Activated naive CD4-positive, alpha-beta T cell treated with anti-CD3 and anti-CD28 coated beads, Interleukin-2, amount 10 ng/mL, durations not matched to agents 7 days and 5 days (primary cell): ENCODE results near the gene COL8A1.

ENCODE experiments used
- CTCF ChIA-PET: fragments of 350-600 bp; sonication (Branson Sonifier 250); formaldehyde crosslinking; loops from one replicate; lab custom pipeline; 2021; ENCODE audit warnings: antibody characterized with exemption; lab: Charles Lee
- DNase-seq: peaks from one replicate; pipeline ENCODE4 v3.0.0-alpha.2; 2020
- H3K27ac Mint-ChIP-seq: one replicate; pipeline ENCODE4 v1.8.0; 2021; ENCODE audit warnings: mild to moderate bottlenecking, moderate library complexity, mixed read lengths
- H3K27me3 Mint-ChIP-seq: one replicate; pipeline ENCODE4 v1.8.0; 2021; ENCODE audit warnings: mild to moderate bottlenecking, mixed read lengths
- H3K36me3 Mint-ChIP-seq: one replicate; pipeline ENCODE4 v1.8.0; 2021; ENCODE audit warnings: mixed read lengths
- H3K4me1 Mint-ChIP-seq: one replicate; pipeline ENCODE4 v1.8.0; 2021; ENCODE audit warnings: mixed read lengths
- H3K4me3 Mint-ChIP-seq: one replicate; pipeline ENCODE4 v1.8.0; 2021; ENCODE audit warnings: mild to moderate bottlenecking, moderate library complexity, mixed read lengths
- H3K9me3 Mint-ChIP-seq: one replicate; pipeline ENCODE4 v1.8.0; 2021; ENCODE audit warnings: mixed read lengths

The COL8A1 gene

DNA sequence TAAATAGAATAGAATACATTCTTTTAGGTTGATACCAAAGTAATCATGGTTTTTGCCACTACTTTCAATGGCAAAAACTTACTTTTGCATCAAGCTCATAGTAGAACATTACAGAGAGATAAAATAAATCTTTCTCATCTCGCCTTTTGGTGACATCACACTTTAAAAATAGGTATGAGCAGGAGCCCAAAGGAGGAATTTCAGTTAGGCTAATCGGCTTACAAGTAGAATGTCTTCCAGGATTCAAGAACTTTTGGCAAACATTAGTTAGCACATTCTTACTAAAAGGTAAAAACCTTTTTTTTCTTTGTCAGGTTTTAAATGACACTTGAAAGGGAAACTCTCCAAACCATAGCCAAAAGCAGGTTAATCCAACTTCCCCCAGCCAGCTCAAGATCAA lies 119.6 kb downstream of the COL8A1 start:
- DNase-seq: no peak
- Mint-ChIP-seq H3K27me3 (peaks cover 10% of the 10 kb centered on the region), H3K4me1 (no peaks in the 10 kb centered on the region), H3K36me3 (no peaks in the 10 kb centered on the region), H3K27ac (no peak overlapping the region), H3K4me3 (no peak overlapping the region), H3K9me3 (no peaks in the 10 kb centered on the region)
- CTCF ChIA-PET: no interaction called here

DNA sequence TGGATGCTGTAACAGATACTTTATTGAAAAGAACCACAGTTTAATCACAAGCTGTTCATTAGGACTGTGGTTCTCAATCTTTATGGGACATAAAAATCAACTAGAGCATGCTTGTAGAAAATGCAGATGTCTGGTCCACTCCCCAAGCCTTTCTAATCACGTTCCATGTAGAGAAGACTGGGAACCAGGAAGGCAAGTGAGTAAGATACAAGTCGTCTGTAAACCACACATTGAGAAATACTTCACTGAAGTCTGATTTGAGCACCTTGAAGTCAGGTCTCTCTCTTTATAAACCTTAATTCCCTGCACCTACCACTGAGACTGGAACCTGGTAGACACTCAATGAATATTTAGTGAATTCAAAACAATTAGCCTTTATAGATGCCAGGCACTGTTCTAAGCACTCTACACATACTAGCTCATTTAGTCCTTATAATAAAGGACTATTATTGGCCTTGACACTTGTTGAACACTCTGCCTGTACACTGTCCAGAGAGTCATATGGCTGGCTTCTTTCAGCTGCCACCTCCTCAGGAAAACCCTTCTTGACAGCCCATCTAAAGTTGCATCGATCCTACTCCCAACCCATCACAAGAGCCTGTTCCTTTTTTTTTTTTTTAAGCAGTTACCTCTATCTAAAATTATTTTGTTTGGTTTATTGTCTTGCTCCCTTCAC lies 120.2 kb downstream of the COL8A1 start:
- H3K4me1 Mint-ChIP-seq: no peaks in the 10 kb centered on the region
- no peak overlapping the region for H3K4me3 Mint-ChIP-seq
- no peaks in the 10 kb centered on the region for H3K36me3 Mint-ChIP-seq
- CTCF ChIA-PET: no interaction called here
- DNase-seq: no peak
- H3K27me3 Mint-ChIP-seq: peaks cover 10% of the 10 kb centered on the region
- no peak overlapping the region for H3K27ac Mint-ChIP-seq
- H3K9me3 Mint-ChIP-seq: no peaks in the 10 kb centered on the region

DNA sequence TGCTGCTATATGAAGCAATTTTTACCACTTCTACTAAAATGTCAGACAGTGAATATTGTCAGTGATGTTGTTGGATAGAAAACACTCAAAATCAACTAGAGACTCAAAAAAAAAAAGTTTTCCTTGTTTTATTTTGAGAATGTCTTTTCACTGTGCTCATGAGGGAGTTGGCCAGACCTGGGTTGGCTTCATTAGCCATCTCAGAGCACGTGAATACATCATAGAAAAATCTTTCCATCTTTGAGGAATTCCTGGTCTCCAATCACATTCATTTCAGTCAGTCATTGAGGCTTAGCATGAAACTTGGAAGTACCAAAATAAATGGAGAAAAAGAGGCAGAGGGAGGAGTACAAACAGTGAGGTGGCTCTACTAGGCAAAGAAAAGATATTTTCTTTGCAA lies 121.6 kb downstream of the COL8A1 start:
- Mint-ChIP-seq H3K27me3 (peaks cover 10% of the 10 kb centered on the region), H3K9me3 (no peaks in the 10 kb centered on the region), H3K36me3 (no peaks in the 10 kb centered on the region), H3K27ac (no peak overlapping the region), H3K4me3 (no peak overlapping the region), H3K4me1 (no peaks in the 10 kb centered on the region)
- CTCF ChIA-PET: no interaction called here
- no peak for DNase-seq

DNA sequence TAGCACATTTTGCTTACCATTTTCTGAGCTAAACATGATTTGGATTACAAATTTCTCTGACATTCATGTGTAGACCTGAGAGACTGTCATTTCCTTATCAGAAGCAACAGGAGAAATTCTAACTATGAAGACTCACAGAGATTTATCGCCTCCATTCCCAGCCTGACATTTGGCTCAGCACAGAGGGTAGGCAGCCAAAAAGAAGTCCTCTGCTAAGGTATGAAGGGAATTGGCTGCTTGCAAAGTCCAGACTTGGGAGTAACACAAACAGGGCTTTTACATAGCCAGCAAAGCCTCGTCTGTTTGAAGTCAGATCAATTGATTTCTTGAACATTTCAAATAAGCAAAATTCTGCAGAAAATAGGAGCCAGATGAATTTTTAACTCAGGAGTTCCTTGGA lies 122.2 kb downstream of the COL8A1 start:
- H3K27ac Mint-ChIP-seq: no peak overlapping the region
- CTCF ChIA-PET: no interaction called here
- no peaks in the 10 kb centered on the region for H3K4me1 Mint-ChIP-seq
- no peak for DNase-seq
- H3K36me3 Mint-ChIP-seq: no peaks in the 10 kb centered on the region
- H3K4me3 Mint-ChIP-seq: no peak overlapping the region
- no peaks in the 10 kb centered on the region for H3K9me3 Mint-ChIP-seq
- peaks cover 10% of the 10 kb centered on the region for H3K27me3 Mint-ChIP-seq

DNA sequence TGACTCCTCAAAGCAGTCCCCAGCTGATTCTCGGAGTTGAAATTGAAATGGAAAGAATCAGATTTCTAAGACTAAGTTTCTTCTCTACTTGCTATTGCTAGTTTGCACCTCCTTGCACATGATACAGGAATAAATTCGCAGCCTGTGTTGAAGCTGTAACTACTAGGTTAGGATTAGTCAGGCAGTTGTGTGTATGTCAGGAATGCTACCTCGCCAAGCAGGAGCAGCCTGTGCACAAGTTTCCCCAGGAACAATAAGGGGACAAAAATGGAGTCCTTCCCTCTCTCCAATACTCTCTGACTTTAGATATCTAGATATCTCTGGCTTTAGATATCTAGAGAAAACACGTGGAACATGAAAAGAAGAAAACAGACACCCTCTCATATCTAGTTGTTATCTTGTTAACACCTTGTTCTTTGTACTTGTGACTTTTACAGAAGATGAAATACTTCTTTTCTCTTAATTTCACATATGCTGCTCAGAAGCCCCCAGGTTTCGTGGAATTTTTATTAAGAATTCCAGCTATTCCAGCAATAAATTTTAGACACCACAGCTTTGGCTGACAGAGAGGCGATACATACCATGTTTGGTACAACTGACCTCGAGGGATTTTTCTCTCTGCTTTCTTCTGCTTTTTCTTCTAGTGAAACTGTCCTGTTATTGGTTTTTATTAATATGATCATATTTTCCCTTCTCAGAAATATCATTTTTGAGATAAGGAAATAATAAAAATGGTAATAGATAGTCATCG lies 123.2 kb downstream of the COL8A1 start:
- no peaks in the 10 kb centered on the region for H3K4me1 Mint-ChIP-seq
- no peak overlapping the region for H3K4me3 Mint-ChIP-seq
- H3K9me3 Mint-ChIP-seq: no peaks in the 10 kb centered on the region
- CTCF ChIA-PET: no interaction called here
- H3K27me3 Mint-ChIP-seq: peaks cover 10% of the 10 kb centered on the region
- H3K27ac Mint-ChIP-seq: no peak overlapping the region
- no peaks in the 10 kb centered on the region for H3K36me3 Mint-ChIP-seq
- no peak for DNase-seq

DNA sequence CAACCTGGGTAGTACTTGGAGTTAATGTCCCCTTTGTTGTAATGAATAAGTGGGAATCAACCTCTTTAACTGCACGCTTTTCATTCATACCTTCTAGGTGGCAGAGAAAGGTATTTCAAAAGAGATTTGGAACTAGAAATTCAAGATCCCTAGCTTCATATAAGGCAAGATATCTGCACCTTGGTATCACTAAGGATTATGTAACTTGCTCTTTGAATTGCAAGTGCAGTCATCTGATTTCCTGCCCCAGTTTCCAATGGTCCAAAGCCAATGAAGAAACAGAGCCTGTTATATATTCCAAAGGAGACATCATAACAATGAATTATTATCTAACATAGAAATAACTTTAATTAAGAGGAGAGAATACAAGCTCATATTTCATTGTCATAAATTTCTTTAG lies 124.5 kb downstream of the COL8A1 start:
- Mint-ChIP-seq H3K4me3 (no peak overlapping the region), H3K9me3 (no peaks in the 10 kb centered on the region), H3K4me1 (no peaks in the 10 kb centered on the region), H3K27me3 (peaks cover 10% of the 10 kb centered on the region), H3K27ac (no peak overlapping the region), H3K36me3 (no peaks in the 10 kb centered on the region)
- no peak for DNase-seq
- CTCF ChIA-PET: interaction anchor here (1.0 kb wide), 1 partner anchor 9 kb away, joined by 3 read pairs; no protein-coding TSS in a partner anchor

DNA sequence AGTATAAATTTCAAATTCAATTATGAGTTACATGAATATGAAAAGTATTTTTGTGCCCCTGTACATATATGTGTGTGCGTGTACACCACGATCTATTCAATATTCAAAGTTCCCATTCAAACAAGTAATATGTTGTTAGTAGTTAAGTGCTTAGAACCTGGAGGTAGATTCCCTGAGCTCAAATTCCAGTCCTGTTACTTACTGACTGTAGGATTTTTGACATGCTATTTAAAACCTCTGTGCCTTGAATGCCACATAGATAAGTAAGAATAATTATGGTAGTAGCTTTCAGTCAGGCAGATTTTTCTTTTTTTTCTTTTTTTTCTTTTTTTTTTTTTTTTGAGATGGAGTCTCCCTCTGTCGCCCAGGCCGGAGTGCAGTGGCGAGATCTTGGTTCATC lies 126.0 kb downstream of the COL8A1 start:
- CTCF ChIA-PET: no interaction called here
- H3K27ac Mint-ChIP-seq: no peak overlapping the region

DNA sequence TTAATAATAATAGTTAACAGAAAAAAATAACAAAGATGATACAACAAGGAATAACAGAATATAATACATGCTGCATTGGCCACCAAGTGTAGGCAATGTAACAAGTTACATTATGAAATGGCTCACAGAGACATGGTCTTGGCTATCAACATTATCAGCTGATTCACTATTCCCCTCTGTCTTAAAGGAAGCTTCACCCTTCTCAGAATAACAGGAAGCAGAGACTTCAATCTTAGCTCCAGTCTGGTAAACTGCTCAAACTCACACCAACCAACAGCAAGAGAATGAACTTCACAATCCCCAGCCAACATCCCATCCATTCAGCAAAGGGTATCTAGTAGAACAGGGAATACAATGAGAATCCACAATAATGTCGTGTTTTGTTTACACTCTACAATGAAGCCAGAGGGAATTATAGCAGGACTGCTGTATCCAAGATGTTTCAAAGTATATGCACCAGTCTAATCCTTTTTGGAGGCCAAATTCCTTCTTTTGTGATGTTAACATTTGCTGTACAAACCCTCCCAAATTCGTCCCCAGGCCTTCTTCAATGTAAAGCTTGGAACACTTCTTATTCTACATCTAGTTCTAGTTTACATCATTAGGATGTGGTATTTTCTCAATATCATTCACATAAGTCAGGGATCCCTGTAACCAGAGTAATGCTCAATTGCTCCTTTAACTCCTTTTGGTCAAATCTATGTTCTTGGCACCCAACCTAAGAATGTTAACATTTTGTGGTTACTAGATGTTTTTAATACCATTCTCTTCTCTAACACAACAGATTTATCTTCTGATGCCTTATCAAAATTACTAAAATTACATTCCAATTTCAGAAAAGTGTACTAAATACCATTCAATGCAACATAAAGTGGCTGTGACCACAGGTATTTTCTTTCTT lies 126.9 kb downstream of the COL8A1 start:
- H3K27me3 Mint-ChIP-seq: peaks cover 6% of the 10 kb centered on the region
- no peak for DNase-seq
- H3K4me1 Mint-ChIP-seq: no peaks in the 10 kb centered on the region
- H3K27ac Mint-ChIP-seq: no peak overlapping the region
- CTCF ChIA-PET: interaction anchor here (0.6 kb wide), 1 partner anchor 46 kb away, joined by 3 read pairs; no protein-coding TSS in a partner anchor
- no peaks in the 10 kb centered on the region for H3K36me3 Mint-ChIP-seq
- H3K4me3 Mint-ChIP-seq: no peak overlapping the region
- no peaks in the 10 kb centered on the region for H3K9me3 Mint-ChIP-seq

More for the DNA sequence above, 126.0 kb downstream of the COL8A1 start:
- no peaks in the 10 kb centered on the region for H3K36me3 Mint-ChIP-seq
- H3K9me3 Mint-ChIP-seq: no peaks in the 10 kb centered on the region
- H3K4me1 Mint-ChIP-seq: no peaks in the 10 kb centered on the region
- no peak for DNase-seq
- H3K27me3 Mint-ChIP-seq: peaks cover 6% of the 10 kb centered on the region
- no peak overlapping the region for H3K4me3 Mint-ChIP-seq

DNA sequence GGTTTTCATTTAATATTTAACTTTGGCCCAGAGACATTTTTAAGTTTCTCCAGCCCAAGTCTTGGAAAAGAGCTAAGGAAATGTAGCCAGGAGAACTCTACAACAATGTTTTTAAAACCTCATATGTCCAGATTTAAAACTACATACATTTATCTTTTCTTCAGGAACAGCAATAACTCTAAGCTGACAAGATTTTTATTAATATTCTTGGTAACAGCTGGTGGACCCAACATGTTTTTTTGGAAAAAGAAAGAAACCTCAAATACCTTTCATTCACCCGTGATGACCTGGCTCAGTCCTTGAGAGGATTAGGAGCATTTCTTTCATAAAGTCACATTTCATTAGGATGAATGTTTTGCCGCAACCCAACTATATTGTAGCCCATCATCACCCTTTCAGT lies 128.9 kb downstream of the COL8A1 start:
- H3K4me1 Mint-ChIP-seq: no peaks in the 10 kb centered on the region
- CTCF ChIA-PET: interaction anchor here (1.5 kb wide), 1 partner anchor 13 kb away, joined by 5 read pairs; no protein-coding TSS in a partner anchor

DNA sequence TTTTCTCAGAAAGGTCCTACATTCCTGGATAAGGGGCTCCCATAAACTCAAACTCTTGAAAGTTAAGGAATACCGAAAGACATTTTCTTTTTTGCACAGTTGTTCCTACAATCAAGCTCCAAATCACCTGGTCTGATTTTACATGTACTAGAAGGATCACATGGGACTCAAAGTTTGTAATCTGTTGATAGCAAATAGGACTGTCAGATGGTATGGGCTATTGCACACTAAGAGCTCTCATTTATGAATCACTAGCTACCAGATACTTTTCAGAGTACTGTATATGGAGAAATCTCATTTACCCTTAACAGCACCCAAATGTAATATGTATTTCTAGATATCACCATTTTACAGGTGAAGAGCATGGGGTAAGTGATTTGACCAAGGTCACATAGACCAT lies 129.7 kb downstream of the COL8A1 start:
- CTCF ChIA-PET: interaction anchor here (1.5 kb wide), 1 partner anchor 14 kb away, joined by 5 read pairs; no protein-coding TSS in a partner anchor
- H3K4me1 Mint-ChIP-seq: no peaks in the 10 kb centered on the region
- DNase-seq: no peak
- H3K27ac Mint-ChIP-seq: no peak overlapping the region
- no peaks in the 10 kb centered on the region for H3K27me3 Mint-ChIP-seq
- H3K36me3 Mint-ChIP-seq: no peaks in the 10 kb centered on the region
- no peaks in the 10 kb centered on the region for H3K9me3 Mint-ChIP-seq
- H3K4me3 Mint-ChIP-seq: no peak overlapping the region

More for the DNA sequence above, 128.9 kb downstream of the COL8A1 start:
- no peak overlapping the region for H3K27ac Mint-ChIP-seq
- no peak overlapping the region for H3K4me3 Mint-ChIP-seq
- no peaks in the 10 kb centered on the region for H3K9me3 Mint-ChIP-seq
- H3K27me3 Mint-ChIP-seq: peaks cover 5% of the 10 kb centered on the region
- no peaks in the 10 kb centered on the region for H3K36me3 Mint-ChIP-seq
- no peak for DNase-seq

DNA sequence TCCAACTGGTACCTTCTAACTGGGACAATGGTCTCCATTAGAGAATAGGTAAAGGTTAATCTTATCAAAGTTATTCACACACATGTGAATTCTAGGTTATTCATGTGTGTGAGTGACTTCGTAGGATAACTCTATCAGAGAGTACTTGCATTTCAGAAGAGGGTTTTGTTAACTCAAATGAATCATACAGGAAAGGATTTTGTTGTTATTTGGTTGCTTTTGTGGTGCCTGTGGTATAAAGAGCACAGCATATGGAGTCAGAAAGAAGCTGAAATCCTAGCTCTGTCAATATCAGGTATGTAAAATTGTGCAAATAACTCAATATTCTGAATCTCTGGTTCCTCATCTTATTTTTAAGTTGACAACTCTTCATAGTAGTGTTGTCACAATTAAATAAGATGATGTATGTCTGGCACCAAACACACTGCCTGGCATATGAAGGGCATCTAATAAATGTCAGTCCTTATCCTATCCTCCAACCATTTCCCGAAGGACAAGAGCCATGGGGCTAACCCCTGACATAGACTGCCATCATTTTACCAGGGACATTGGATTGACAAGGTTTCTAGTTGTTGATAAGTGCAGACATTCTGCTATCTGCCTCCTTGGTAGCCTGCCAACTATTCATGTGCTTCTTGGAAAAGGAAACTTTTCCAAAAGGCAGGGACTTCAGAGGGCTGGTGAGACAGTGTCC lies 130.6 kb downstream of the COL8A1 start:
- H3K9me3 Mint-ChIP-seq: no peaks in the 10 kb centered on the region
- no peak for DNase-seq
- H3K4me3 Mint-ChIP-seq: no peak overlapping the region
- H3K4me1 Mint-ChIP-seq: no peaks in the 10 kb centered on the region
- H3K27me3 Mint-ChIP-seq: no peaks in the 10 kb centered on the region
- CTCF ChIA-PET: no interaction called here
- no peak overlapping the region for H3K27ac Mint-ChIP-seq
- H3K36me3 Mint-ChIP-seq: no peaks in the 10 kb centered on the region

DNA sequence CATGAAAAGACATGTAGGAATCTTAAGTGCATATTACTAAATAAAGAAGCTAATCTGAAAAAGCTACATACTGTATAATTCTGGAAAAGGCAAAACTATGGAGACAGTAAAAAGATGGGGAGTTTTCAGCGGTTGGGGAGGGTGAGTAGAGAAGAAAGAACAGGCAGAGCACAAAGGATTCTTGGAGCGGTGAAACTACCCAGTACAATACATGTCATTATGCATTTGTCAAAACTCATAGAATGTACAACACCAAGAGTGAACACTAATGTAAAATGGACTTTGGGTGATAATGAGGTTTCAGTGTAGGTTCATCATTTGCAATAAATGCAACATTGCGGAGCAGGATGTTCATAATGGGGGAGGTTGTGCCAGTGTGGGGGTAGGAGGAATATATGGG lies 133.8 kb downstream of the COL8A1 start:
- CTCF ChIA-PET: no interaction called here
- no peaks in the 10 kb centered on the region for H3K36me3 Mint-ChIP-seq
- no peaks in the 10 kb centered on the region for H3K4me1 Mint-ChIP-seq
- peaks cover 4% of the 10 kb centered on the region for H3K27me3 Mint-ChIP-seq
- H3K4me3 Mint-ChIP-seq: no peak overlapping the region
- H3K9me3 Mint-ChIP-seq: no peaks in the 10 kb centered on the region
- H3K27ac Mint-ChIP-seq: no peak overlapping the region
- DNase-seq: no peak

DNA sequence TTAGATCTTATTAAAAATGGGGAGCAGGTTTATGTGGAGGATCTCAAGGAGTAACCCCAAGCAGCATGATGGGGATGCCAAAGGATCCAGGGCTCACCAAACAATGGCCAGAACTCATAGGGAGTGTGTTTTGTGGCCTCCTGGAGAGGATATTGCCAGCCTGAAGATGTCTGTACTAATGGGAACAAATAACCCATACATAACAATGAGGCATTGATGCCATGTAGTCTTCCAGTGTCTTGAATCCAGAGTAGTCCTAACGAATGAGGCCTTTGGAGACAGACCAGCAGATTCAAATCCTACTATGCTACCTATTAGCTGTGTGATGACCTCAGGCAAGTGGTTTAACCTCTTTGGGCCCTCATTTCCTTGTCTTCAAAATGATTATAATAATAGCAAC lies 134.3 kb downstream of the COL8A1 start:
- Mint-ChIP-seq H3K9me3 (no peaks in the 10 kb centered on the region), H3K27me3 (peaks cover 4% of the 10 kb centered on the region), H3K27ac (no peak overlapping the region), H3K36me3 (no peaks in the 10 kb centered on the region), H3K4me3 (no peak overlapping the region), H3K4me1 (no peaks in the 10 kb centered on the region)
- CTCF ChIA-PET: no interaction called here
- DNase-seq: no peak

DNA sequence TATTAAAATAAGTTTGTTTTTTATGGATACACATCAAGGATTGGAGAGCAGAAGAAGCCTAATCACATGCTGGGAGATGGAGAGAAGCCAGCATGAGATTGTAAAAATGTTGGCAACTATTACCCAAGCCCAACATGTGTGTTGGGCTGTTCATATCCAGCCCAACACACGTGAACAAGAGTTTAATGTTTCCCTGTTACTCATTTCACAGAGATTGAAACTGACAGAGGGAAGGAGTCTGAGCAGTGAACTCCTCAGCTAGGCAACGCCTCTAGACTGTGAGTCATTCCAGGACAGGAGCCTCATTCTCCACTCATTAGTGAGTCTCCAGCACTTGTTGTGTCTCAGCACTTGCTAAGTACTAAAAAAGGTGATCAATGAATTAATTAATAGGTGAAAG lies 136.1 kb downstream of the COL8A1 start:
- DNase-seq: no peak
- no peak overlapping the region for H3K4me3 Mint-ChIP-seq
- H3K27ac Mint-ChIP-seq: no peak overlapping the region
- H3K27me3 Mint-ChIP-seq: peaks cover 7% of the 10 kb centered on the region
- no peaks in the 10 kb centered on the region for H3K36me3 Mint-ChIP-seq
- no peaks in the 10 kb centered on the region for H3K9me3 Mint-ChIP-seq
- CTCF ChIA-PET: interaction anchor here (1.1 kb wide), 1 partner anchor 20 kb away, joined by 3 read pairs; no protein-coding TSS in a partner anchor
- no peaks in the 10 kb centered on the region for H3K4me1 Mint-ChIP-seq
